IMR-90 (cell line): Measurements from ENCODE around the gene LAPTM5. TPM values are rescaled to one million over a fixed set of nuclear protein-coding genes. Genes with fewer than 3 reads are reported as not detected.

Experiments
- ATAC-seq: fragments of 200-7000 bp; cut with Tn5 transposase; 2 replicates; pipeline ENCODE4 v1.9.1; 2020; ENCODE audit warnings: low read depth, mild to moderate bottlenecking, moderate library complexity
- BruUV-seq: library from RNA; stranded (reverse); fragments of 400-500 nt; replicated peaks from 2 replicates; lab custom pipeline; 2021; lab: Mats Ljungman, UMichigan
- CTCF ChIA-PET: fragments of 300-600 bp; formaldehyde crosslinking; extraction: SDS; loops from one replicate; lab custom pipeline; 2021; ENCODE audit warnings: antibody characterized with exemption; lab: Yijun Ruan, JAX
- POLR2A ChIA-PET: fragments of 300-600 bp; sonication (Branson Sonifier 250); formaldehyde crosslinking; loops from one replicate; lab custom pipeline; 2022; ENCODE audit warnings: antibody characterized with exemption; ENCODE audit not compliant: unreplicated experiment; lab: Charles Lee
- DNase-seq: peaks from one replicate; pipeline ENCODE4 v3.0.0; 2013
- H2AFZ ChIP-seq: replicated peaks from 2 replicates; pipeline ENCODE3; 2013; ENCODE audit warnings: low read length, mild to moderate bottlenecking; ENCODE audit not compliant: poor library complexity
- H2AK5ac ChIP-seq: 2 replicates; pipeline ENCODE4 v1.6.1; 2013; ENCODE audit warnings: low read depth, low read length, inconsistent platforms
- H2AK9ac ChIP-seq: replicated peaks from 2 replicates; pipeline ENCODE3; 2013; ENCODE audit warnings: mild to moderate bottlenecking, low read depth, low read length, moderate library complexity; ENCODE audit not compliant: poor library complexity
- H2BK120ac ChIP-seq: 2 replicates; pipeline ENCODE4 v1.6.1; 2013; ENCODE audit warnings: low read depth, low read length, inconsistent platforms
- H2BK15ac ChIP-seq: 3 replicates; pipeline ENCODE4 v1.6.1; 2013; ENCODE audit warnings: low read depth, low read length, inconsistent platforms
- H2BK20ac ChIP-seq: 2 replicates; pipeline ENCODE4 v1.6.1; 2013; ENCODE audit warnings: low read depth, mild to moderate bottlenecking, inconsistent platforms, low read length, moderate library complexity
- H2BK5ac ChIP-seq: 2 replicates; pipeline ENCODE4 v1.6.1; 2013; ENCODE audit warnings: mild to moderate bottlenecking, low read depth, low read length, inconsistent platforms; ENCODE audit not compliant: poor library complexity, severe bottlenecking
- H3K14ac ChIP-seq: replicated peaks from 2 replicates; pipeline ENCODE4 v1.6.1; 2013; ENCODE audit warnings: low read depth, low read length, inconsistent platforms
- H3K18ac ChIP-seq: 2 replicates; pipeline ENCODE4 v1.6.1; 2013; ENCODE audit warnings: low read depth, low read length, control low read depth
- H3K23ac ChIP-seq: 2 replicates; pipeline ENCODE4 v1.6.1; 2013; ENCODE audit warnings: low read depth, low read length, inconsistent platforms
- H3K27ac ChIP-seq: 2 replicates; pipeline ENCODE4 v1.5.1; 2013; ENCODE audit warnings: mild to moderate bottlenecking, control low read depth, low read length; ENCODE audit not compliant: insufficient read depth
- H3K27me3 ChIP-seq: 2 replicates; pipeline ENCODE4 v1.6.1; 2013; ENCODE audit warnings: low read length; ENCODE audit not compliant: control insufficient read depth, insufficient read depth
- H3K36me3 ChIP-seq: 2 replicates; pipeline ENCODE4 v1.6.1; 2013; ENCODE audit warnings: low read length, mixed read lengths; ENCODE audit not compliant: control insufficient read depth, insufficient read depth
- H3K4ac ChIP-seq: 2 replicates; pipeline ENCODE4 v1.6.1; 2013; ENCODE audit warnings: low read depth, low read length, inconsistent platforms
- H3K4me1 ChIP-seq: 2 replicates; pipeline ENCODE4 v1.6.1; 2013; ENCODE audit warnings: low read length, mixed read lengths; ENCODE audit not compliant: control insufficient read depth, insufficient read depth
- H3K4me2 ChIP-seq: 2 replicates; pipeline ENCODE4 v1.6.1; 2013; ENCODE audit warnings: low read depth, mild to moderate bottlenecking, control low read depth, low read length, moderate library complexity
- H3K4me3 ChIP-seq: 2 replicates; pipeline ENCODE4 v1.5.1; 2013; ENCODE audit warnings: low read depth, mild to moderate bottlenecking, control low read depth, low read length, moderate library complexity; ENCODE audit not compliant: insufficient read depth
- H3K56ac ChIP-seq: 2 replicates; pipeline ENCODE4 v1.6.1; 2013; ENCODE audit warnings: low read length, inconsistent platforms; ENCODE audit not compliant: insufficient read depth; ENCODE audit errors: extremely low read depth
- H3K79me1 ChIP-seq, 2 experiments: 2 replicates each; pipeline ENCODE4 v1.6.1; 2013; ENCODE audit warnings: low read length in 2 of 2, inconsistent platforms in 1 of 2, low read depth in 1 of 2
- H3K9ac ChIP-seq: 2 replicates; pipeline ENCODE4 v1.6.1; 2013; ENCODE audit warnings: low read depth, low read length, control low read depth
- H3K9me1 ChIP-seq: 2 replicates; pipeline ENCODE4 v1.6.1; 2013; ENCODE audit warnings: low read length, inconsistent platforms; ENCODE audit not compliant: insufficient read depth
- H3K9me3 ChIP-seq: 2 replicates; pipeline ENCODE4 v1.6.1; 2013; ENCODE audit warnings: low read length; ENCODE audit not compliant: control insufficient read depth, insufficient read depth
- H4K20me1 ChIP-seq: 2 replicates; pipeline ENCODE4 v1.6.1; 2013; ENCODE audit warnings: low read length, inconsistent platforms; ENCODE audit not compliant: insufficient read depth
- H4K5ac ChIP-seq: 2 replicates; pipeline ENCODE4 v1.6.1; 2013; ENCODE audit warnings: mild to moderate bottlenecking, low read depth, low read length, control low read depth
- H4K8ac ChIP-seq, 2 experiments: 2 replicates each; pipeline ENCODE4 v1.6.1; 2013; ENCODE audit warnings: low read depth in 2 of 2, low read length in 2 of 2, control low read depth in 1 of 2, inconsistent platforms in 1 of 2
- H4K91ac ChIP-seq: 2 replicates; pipeline ENCODE4 v1.6.1; 2013; ENCODE audit warnings: low read depth, low read length, inconsistent platforms; ENCODE audit not compliant: insufficient read depth
- BHLHE40 ChIP-seq: fragments of 150-350 bp; IDR thresholded peaks from 2 replicates; pipeline ENCODE4 v1.6.1; 2016; ENCODE audit warnings: mild to moderate bottlenecking, low read depth, low read length
- CEBPB ChIP-seq: IDR thresholded peaks from 2 replicates; pipeline ENCODE4 v1.6.1; 2012; ENCODE audit warnings: low read depth, low read length, improper control_type of control experiment
- CHD1 ChIP-seq: IDR thresholded peaks from 2 replicates; pipeline ENCODE4 v1.6.1; 2012; ENCODE audit warnings: low read depth, low read length, improper control_type of control experiment
- FOS ChIP-seq: fragments of 150-350 bp; IDR thresholded peaks from 2 replicates; pipeline ENCODE4 v1.6.1; 2016; ENCODE audit warnings: low read depth, low read length
- MAFK ChIP-seq: IDR thresholded peaks from 2 replicates; pipeline ENCODE4 v1.6.1; 2012; ENCODE audit warnings: low read depth, low read length, improper control_type of control experiment
- MAZ ChIP-seq: IDR thresholded peaks from 2 replicates; pipeline ENCODE4 v1.6.1; 2012; ENCODE audit warnings: low read depth, mild to moderate bottlenecking, low read length, improper control_type of control experiment, moderate library complexity, borderline replicate concordance
- MXI1 ChIP-seq: IDR thresholded peaks from 2 replicates; pipeline ENCODE4 v1.6.1; 2012; ENCODE audit warnings: low read depth, mild to moderate bottlenecking, low read length, moderate library complexity, borderline replicate concordance
- NFE2L2 ChIP-seq: fragments of 150-350 bp; IDR thresholded peaks from 2 replicates; pipeline ENCODE4 v1.6.1; 2016; ENCODE audit warnings: low read depth, mild to moderate bottlenecking, low read length
- POLR2A ChIP-seq: IDR thresholded peaks from 2 replicates; pipeline ENCODE4 v1.6.1; 2012; ENCODE audit warnings: mild to moderate bottlenecking, low read depth, low read length
- RAD21 ChIP-seq: IDR thresholded peaks from 2 replicates; pipeline ENCODE4 v1.6.1; 2012; ENCODE audit warnings: low read length, improper control_type of control experiment
- RCOR1 ChIP-seq: IDR thresholded peaks from 2 replicates; pipeline ENCODE4 v1.6.1; 2012; ENCODE audit warnings: mild to moderate bottlenecking, low read length, improper control_type of control experiment; ENCODE audit not compliant: insufficient replicate concordance
- RFX5 ChIP-seq: IDR thresholded peaks from 2 replicates; pipeline ENCODE4 v1.8.0; 2012; ENCODE audit warnings: low read depth, mild to moderate bottlenecking, low read length, moderate library complexity
- SMC3 ChIP-seq: fragments of 150-350 bp; IDR thresholded peaks from 2 replicates; pipeline ENCODE4 v1.6.1; 2016; ENCODE audit warnings: low read depth, mild to moderate bottlenecking, antibody characterized with exemption, low read length, moderate library complexity
- WGBS, 2 experiments: methylation state at CpG; one replicate each; pipeline versions ENCODE4 v1.1.5 to v1.1.7; 2013; ENCODE audit warnings: missing lambda C conversion rate in 2 of 2; ENCODE audit not compliant: insufficient read length in 1 of 2; ENCODE audit errors: extremely low coverage in 2 of 2; 5-methylcytosine and 5-hydroxymethylcytosine counted together
- dilution Hi-C: fragments of 300-500 bp; cut with HindIII; formaldehyde crosslinking; loops from one replicate; pipeline ENCODE4 v1.14.3; 2018; ENCODE audit warnings: low sequenced_read_pairs; ENCODE audit not compliant: unreplicated experiment
- in situ Hi-C: fragments of 300-500 bp; cut with MboI; formaldehyde crosslinking; loops from 3 replicates; pipeline ENCODE4 v1.14.3; 2019; ENCODE audit warnings: low sequenced_read_pairs, inconsistent platforms, mixed read lengths
- intact Hi-C: fragments of 100-400 bp; cut with micrococcal nuclease; formaldehyde crosslinking; loops from 2 replicates; pipeline ENCODE4 v1.10.0; 2022
- polyA plus RNA-seq, 3 experiments: library from polyadenylated mRNA; depleted of rRNA; stranded (reverse); fragments of >200 nt; gene quantifications; 2 replicates each; pipeline ENCODE4 v1.2.3, GENCODE V29; 2012; ENCODE audit warnings: low replicate concordance in 1 of 3
- total RNA-seq: library from RNA; depleted of rRNA; stranded (reverse); fragments of >200 nt; gene quantifications from 2 replicates; pipeline ENCODE4 v1.2.3, GENCODE V29; 2012
- TF ChIP-seq, protein P1 (sequence below): conservative IDR thresholded peaks from 2 replicates; pipeline ENCODE4 v1.5.1; 2012; ENCODE audit warnings: mild to moderate bottlenecking, low read depth, low read length, improper control_type of control experiment
- TF ChIP-seq, protein P2 (sequence below): fragments of 150-350 bp; IDR thresholded peaks from 2 replicates; pipeline ENCODE4 v1.6.1; 2017; ENCODE audit warnings: mild to moderate bottlenecking, antibody characterized with exemption, low read length, low read depth
- TF ChIP-seq, protein P3 (sequence below): fragments of 150-350 bp; IDR thresholded peaks from 2 replicates; pipeline ENCODE4 v1.6.1; 2016; ENCODE audit warnings: low read depth, mild to moderate bottlenecking, low read length, moderate library complexity, borderline replicate concordance

Gene LAPTM5
- total and polyA plus RNA-seq, 2 of the 4 experiments (the other 2 are of a cell fraction), result 0.09 TPM; not detected in 1

DNA sequence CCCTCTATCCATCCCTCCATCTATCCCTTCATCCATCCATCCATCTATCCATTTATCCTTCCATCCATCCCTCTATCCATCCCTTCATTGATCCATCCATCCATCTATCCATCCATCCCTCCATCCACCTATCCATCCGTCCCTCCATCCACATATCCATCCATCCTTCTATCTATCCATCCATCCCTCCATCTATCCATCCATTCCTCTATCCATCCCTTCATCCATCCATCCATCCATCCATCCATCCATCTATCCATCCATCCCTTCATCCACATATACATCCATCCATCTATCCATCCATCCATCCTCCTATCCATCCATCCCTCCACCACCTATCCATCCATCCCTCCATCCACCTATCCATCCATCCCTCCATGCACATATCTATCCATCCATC is 57.8 kb downstream of the LAPTM5 start:
- intact Hi-C loops, result loop anchor here (10.0 kb wide), 1 partner anchor 615 kb away; no protein-coding TSS in a partner anchor
- Histone ChIP-seq H4K8ac (no peak overlapping the region), H3K9ac (no peak overlapping the region), H3K36me3 (no peaks in the 10 kb centered on the region), H2AK9ac (no peak overlapping the region), H2BK120ac (no peak overlapping the region), H4K20me1 (no peaks in the 10 kb centered on the region), H3K79me1 (no peaks in the 10 kb centered on the region), H2BK5ac (peak overlapping the region; percentile 28), H3K9me1 (peaks cover 3% of the 10 kb centered on the region; the same call in 1 of the 2 replicates), H2AFZ (no peak overlapping the region), H3K27me3 (peaks cover 6% of the 10 kb centered on the region; the same call in 1 of the 2 replicates), H3K4ac (no peak overlapping the region), H4K91ac (no peak overlapping the region), H2BK15ac (no peak overlapping the region), H2AK5ac (no peak overlapping the region), H3K27ac (no peak overlapping the region), H3K4me1 (peaks cover 4% of the 10 kb centered on the region; the same call in 1 of the 2 replicates), H3K4me2 (no peak overlapping the region), H4K5ac (no peak overlapping the region), H3K14ac (no peak overlapping the region), H3K18ac (no peak overlapping the region), H2BK20ac (no peak overlapping the region), H3K4me3 (no peak overlapping the region), H3K56ac (no peak overlapping the region), H3K9me3 (no peaks in the 10 kb centered on the region), H3K23ac (no peak overlapping the region)
- ChIA-PET CTCF (no interaction called here), POLR2A (no interaction called here)
- ATAC-seq, result no peak
- TF ChIP-seq RAD21 (no peak), MAFK (no peak), NFE2L2 (no peak), BHLHE40 (no peak), CEBPB (no peak), FOS (no peak), MXI1 (no peak), RCOR1 (no peak), SMC3 (no peak), RFX5 (no peak), POLR2A (no peak), CHD1 (no peak), MAZ (no peak)
- TF ChIP-seq, protein P1, sequence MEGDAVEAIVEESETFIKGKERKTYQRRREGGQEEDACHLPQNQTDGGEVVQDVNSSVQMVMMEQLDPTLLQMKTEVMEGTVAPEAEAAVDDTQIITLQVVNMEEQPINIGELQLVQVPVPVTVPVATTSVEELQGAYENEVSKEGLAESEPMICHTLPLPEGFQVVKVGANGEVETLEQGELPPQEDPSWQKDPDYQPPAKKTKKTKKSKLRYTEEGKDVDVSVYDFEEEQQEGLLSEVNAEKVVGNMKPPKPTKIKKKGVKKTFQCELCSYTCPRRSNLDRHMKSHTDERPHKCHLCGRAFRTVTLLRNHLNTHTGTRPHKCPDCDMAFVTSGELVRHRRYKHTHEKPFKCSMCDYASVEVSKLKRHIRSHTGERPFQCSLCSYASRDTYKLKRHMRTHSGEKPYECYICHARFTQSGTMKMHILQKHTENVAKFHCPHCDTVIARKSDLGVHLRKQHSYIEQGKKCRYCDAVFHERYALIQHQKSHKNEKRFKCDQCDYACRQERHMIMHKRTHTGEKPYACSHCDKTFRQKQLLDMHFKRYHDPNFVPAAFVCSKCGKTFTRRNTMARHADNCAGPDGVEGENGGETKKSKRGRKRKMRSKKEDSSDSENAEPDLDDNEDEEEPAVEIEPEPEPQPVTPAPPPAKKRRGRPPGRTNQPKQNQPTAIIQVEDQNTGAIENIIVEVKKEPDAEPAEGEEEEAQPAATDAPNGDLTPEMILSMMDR, result no peak
- TF ChIP-seq, protein P2, sequence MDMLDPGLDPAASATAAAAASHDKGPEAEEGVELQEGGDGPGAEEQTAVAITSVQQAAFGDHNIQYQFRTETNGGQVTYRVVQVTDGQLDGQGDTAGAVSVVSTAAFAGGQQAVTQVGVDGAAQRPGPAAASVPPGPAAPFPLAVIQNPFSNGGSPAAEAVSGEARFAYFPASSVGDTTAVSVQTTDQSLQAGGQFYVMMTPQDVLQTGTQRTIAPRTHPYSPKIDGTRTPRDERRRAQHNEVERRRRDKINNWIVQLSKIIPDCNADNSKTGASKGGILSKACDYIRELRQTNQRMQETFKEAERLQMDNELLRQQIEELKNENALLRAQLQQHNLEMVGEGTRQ, result no peak
- TF ChIP-seq, protein P3, sequence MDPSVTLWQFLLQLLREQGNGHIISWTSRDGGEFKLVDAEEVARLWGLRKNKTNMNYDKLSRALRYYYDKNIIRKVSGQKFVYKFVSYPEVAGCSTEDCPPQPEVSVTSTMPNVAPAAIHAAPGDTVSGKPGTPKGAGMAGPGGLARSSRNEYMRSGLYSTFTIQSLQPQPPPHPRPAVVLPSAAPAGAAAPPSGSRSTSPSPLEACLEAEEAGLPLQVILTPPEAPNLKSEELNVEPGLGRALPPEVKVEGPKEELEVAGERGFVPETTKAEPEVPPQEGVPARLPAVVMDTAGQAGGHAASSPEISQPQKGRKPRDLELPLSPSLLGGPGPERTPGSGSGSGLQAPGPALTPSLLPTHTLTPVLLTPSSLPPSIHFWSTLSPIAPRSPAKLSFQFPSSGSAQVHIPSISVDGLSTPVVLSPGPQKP, result no peak
- WGBS, 2 experiments, result 73 to 100% methylated on average over 1 of the region's 1 CpG
- in situ Hi-C loops, result loop anchor here (10.0 kb wide), 2 partner anchors 995 to 1805 kb away; no protein-coding TSS in a partner anchor
- no peak for DNase-seq
- dilution Hi-C loops, result no loop called here
- no TSS peak for BruUV-seq
